Esophagus muscularis mucosa (tissue), 3 donors: ENCODE measurements around the gene KRT15.

Experiments
- CTCF ChIP-seq, 3 experiments: fragments of 200-600 bp in 2 of 3; fragments of 450-650 bp in 1 of 3; sonication (generic) in 2 of 3; IDR thresholded peaks; one replicate each; pipeline ENCODE4 v1.5.1; 2017 to 2019; ENCODE audit warnings: antibody characterized with exemption in 3 of 3, mild to moderate bottlenecking in 2 of 3, moderate library complexity in 1 of 3
- POLR2A ChIP-seq: fragments of 450-650 bp; IDR thresholded peaks from one replicate; pipeline ENCODE4 v1.6.1; 2017; ENCODE audit warnings: antibody characterized with exemption, moderate library complexity, mild to moderate bottlenecking, low read depth

GRCh38 chr17:41513168-41513547 is 5.5 kb downstream of the KRT15 start:
- TF ChIP-seq POLR2A (no peak), CTCF (IDR thresholded peaks at IDR 0.05) (no peak)
